PC-3 (cell line): ENCODE results near the gene SNX19.

Experiments
- EZH2 ChIP-seq: fragments of 300-600 bp; sonication (generic); IDR thresholded peaks from one replicate; pipeline ENCODE4 v1.6.1; 2017; ENCODE audit warnings: antibody characterized with exemption, mild to moderate bottlenecking, low read length; ENCODE audit not compliant: unreplicated experiment
- EZH2phosphoT487 ChIP-seq: fragments of 300-600 bp; sonication (generic); IDR thresholded peaks from 2 replicates; pipeline ENCODE4 v1.6.1; 2018; ENCODE audit warnings: mild to moderate bottlenecking, antibody characterized with exemption, low read length, borderline replicate concordance
- TF ChIP-seq, protein P1 (sequence below): fragments of 300-600 bp; sonication (generic); conservative IDR thresholded peaks from 2 replicates; pipeline ENCODE4 v1.5.1; 2017; ENCODE audit warnings: antibody characterized with exemption, low read depth, mild to moderate bottlenecking, low read length

DNA sequence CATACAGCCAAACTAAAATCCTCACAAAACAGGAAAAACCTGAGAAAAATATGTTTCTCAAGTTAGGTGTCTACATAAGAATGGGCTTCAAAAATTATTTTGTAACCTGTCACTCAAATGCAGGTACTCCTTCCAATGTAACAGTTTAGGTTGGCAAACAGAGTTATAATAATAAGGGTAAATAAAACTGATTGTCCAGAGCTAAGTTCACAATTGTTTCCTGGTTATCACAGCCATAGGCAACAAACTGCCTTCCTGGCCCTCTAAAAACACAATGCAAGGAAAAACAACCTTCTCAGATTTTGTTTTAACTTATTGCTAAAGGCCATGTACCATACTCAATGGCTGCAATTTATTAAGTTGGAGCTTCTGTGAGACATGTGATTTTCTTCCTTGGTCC is 36.4 kb downstream of the SNX19 start:
- TF ChIP-seq, protein P1, sequence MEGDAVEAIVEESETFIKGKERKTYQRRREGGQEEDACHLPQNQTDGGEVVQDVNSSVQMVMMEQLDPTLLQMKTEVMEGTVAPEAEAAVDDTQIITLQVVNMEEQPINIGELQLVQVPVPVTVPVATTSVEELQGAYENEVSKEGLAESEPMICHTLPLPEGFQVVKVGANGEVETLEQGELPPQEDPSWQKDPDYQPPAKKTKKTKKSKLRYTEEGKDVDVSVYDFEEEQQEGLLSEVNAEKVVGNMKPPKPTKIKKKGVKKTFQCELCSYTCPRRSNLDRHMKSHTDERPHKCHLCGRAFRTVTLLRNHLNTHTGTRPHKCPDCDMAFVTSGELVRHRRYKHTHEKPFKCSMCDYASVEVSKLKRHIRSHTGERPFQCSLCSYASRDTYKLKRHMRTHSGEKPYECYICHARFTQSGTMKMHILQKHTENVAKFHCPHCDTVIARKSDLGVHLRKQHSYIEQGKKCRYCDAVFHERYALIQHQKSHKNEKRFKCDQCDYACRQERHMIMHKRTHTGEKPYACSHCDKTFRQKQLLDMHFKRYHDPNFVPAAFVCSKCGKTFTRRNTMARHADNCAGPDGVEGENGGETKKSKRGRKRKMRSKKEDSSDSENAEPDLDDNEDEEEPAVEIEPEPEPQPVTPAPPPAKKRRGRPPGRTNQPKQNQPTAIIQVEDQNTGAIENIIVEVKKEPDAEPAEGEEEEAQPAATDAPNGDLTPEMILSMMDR = no peak
- TF ChIP-seq EZH2phosphoT487 = no peak
- no peak for TF ChIP-seq EZH2
